GM13976 (cell line): ENCODE measurements around the gene RASAL2.
A peak's percentile ranks its signal among the peaks of the same experiment; 100 is the strongest.
"Not testable (repeated sequence)": the region's sequence is repeated elsewhere in the genome, so short reads cannot be mapped to it uniquely, and the experiment has no call there.

ENCODE experiments used
- DNase-seq: peaks from one replicate; pipeline ENCODE4 v3.0.0; 2012; ENCODE audit warnings: low spot score
- in situ Hi-C: fragments of 300-500 bp; cut with MboI; formaldehyde crosslinking; loops from one replicate; pipeline ENCODE4 v1.12.0; 2022; ENCODE audit warnings: low sequenced_read_pairs, mixed read lengths, inconsistent platforms; ENCODE audit not compliant: unreplicated experiment
- TF ChIP-seq, protein P1 (sequence below): IDR thresholded peaks from 2 replicates; pipeline ENCODE4 v1.5.1; 2012; ENCODE audit warnings: borderline replicate concordance, mild to moderate bottlenecking; ENCODE audit not compliant: insufficient read depth; ENCODE audit errors: extremely low read depth, missing control alignments, control extremely low read depth

RASAL2 gene

DNA sequence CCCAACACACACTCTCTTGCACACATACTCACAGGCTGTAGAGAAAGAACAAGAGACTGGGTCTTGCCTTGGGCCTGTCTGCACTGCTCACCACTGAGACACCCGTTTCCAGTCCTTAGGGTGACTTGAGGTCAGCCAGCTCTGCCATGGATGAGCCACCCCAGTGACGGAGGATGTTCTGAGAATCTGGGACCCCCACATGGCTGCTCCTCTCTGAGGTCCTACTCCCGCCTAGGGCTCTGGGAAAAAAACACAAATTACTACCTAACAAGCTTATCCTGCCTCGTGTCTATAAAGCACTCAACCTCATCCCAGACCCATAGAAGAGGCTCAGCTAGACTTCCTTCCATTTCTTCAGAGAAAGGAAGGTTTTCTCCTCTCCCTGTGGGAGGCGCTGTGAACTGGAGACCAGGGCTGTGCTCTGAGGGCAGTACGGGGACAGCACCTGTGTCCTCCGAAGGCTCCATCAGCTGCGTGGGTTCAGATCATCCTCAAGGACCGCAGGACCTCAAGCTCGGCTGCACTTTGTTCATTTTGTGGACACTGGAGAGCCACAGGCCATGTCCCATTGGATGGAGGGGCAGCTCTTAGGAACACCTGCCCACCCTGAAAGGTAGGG is 407.1 kb downstream of the RASAL2 start:
- TF ChIP-seq, protein P1, sequence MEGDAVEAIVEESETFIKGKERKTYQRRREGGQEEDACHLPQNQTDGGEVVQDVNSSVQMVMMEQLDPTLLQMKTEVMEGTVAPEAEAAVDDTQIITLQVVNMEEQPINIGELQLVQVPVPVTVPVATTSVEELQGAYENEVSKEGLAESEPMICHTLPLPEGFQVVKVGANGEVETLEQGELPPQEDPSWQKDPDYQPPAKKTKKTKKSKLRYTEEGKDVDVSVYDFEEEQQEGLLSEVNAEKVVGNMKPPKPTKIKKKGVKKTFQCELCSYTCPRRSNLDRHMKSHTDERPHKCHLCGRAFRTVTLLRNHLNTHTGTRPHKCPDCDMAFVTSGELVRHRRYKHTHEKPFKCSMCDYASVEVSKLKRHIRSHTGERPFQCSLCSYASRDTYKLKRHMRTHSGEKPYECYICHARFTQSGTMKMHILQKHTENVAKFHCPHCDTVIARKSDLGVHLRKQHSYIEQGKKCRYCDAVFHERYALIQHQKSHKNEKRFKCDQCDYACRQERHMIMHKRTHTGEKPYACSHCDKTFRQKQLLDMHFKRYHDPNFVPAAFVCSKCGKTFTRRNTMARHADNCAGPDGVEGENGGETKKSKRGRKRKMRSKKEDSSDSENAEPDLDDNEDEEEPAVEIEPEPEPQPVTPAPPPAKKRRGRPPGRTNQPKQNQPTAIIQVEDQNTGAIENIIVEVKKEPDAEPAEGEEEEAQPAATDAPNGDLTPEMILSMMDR = no peak
- no peak for DNase-seq
- in situ Hi-C loops = loop anchor here (10.0 kb wide), 1 partner anchor 196 kb away; no protein-coding TSS in a partner anchor

DNA sequence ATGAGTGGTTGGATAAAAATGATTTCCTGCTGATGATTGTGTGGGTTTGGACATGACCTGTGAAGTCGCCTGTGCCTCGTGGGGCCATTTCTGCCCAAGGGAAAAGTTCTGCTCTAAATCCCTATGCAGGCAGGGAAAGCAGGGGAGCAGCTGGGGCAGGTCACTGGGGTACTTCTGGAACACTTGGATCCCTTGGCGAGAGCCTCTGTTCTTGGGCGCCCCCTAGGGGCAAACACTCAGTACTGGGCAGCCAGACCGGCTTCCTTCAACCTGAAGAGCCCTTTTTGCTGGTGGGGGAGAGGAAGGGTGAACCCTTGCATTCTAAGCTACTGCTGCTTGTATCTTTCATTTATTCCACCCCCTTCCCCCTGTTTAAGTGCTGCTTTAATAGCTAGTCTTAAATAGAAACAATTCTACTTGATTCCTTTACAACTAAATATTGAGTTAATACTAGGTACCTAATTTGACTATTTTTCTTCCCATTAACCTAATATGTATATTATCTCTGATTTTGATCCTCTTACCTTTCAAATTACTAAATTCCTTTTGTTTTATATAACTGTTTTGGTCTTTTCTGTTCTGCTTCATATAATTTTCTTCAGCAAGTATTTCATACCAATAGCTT is 407.9 kb downstream of the RASAL2 start:
- DNase-seq = peak; percentile 87
- in situ Hi-C loops = loop anchor here (10.0 kb wide), 1 partner anchor 197 kb away; no protein-coding TSS in a partner anchor
- TF ChIP-seq, protein P1 = peak; percentile 79

DNA sequence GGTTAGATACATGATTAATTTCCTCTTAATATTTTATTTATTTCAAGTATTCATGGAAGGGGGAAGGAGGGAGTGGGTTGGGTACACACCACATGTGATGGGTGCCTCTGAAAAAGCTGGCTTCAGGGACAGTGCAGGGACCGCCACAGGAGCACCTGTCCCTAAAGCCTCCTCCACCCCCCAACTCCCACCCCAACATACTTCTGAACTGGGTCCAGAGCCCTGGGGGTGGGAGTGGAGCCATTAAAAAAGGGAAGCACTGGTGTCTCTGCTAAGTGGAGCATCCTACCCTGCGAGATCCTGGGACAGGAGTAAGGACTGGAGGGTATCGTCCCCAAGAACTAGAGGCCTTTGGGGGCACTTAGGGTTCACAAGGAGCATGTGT is 408.4 kb downstream of the RASAL2 start:
- TF ChIP-seq, protein P1 = no peak
- no peak for DNase-seq
- in situ Hi-C loops = loop anchor here (10.0 kb wide), 1 partner anchor 198 kb away; no protein-coding TSS in a partner anchor

DNA sequence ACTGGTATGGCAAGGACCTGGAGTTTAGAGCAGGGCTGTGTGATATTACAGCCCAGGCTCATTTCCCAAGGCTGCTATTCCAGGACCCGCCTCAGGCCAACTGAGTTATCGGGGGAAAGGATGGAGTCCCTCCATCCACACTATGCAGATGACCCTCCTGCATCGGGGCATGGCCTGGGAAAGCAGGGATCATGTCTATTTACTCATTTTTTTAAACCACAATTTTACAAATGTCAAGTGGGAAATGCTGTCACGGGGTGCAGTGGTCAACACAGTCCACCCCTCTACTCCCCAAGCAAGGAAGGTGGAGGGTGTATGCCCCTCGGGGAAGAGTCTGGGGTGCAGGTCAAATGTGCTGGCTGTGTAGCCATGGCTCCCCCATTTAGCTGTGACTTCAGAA is 409.0 kb downstream of the RASAL2 start:
- in situ Hi-C loops = loop anchor here (10.0 kb wide), 1 partner anchor 198 kb away; no protein-coding TSS in a partner anchor
- no peak for DNase-seq
- TF ChIP-seq, protein P1 = no peak

DNA sequence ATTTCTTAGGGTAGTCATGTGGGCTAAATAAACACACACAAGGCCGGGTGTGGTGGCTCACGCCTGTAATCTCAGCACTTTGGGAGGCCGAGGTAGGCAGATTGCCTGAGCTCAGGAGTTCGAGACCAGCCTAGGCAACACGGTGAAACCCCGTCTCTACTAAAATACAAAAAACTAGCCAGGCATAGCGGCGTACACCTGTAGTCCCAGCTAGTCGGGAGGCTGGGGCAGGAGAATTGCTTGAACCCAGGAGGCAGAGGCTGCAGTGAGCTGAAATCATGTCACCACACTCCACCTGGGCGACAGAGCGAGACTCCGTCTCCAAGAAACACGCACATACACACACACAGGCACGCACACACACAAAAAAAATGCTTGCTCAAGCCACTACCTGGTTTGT is 409.4 kb downstream of the RASAL2 start:
- in situ Hi-C loops = loop anchor here (10.0 kb wide), 1 partner anchor 199 kb away; no protein-coding TSS in a partner anchor
- DNase-seq = not testable (repeated sequence)

DNA sequence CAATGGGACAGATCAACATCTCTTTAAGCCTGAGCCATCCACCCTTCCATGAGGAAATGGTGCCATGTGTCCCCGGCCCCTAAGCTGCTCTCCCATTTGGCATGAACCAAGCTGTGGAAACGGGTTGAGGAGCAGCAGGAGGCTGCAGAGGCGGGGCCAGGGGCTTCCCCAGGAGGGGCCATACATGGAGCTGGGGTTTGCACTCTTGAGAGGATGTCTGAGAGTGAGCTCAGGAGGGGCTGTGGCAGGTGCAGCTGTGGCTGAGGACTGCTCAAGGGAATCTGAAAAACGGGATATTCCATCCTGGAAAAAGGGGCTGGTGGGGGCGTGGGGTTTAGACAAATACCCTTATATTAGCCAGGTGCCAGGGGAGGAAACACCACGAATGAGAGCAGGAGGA is 409.9 kb downstream of the RASAL2 start:
- no peak for DNase-seq
- in situ Hi-C loops = loop anchor here (10.0 kb wide), 1 partner anchor 199 kb away; no protein-coding TSS in a partner anchor
- TF ChIP-seq, protein P1 = no peak

DNA sequence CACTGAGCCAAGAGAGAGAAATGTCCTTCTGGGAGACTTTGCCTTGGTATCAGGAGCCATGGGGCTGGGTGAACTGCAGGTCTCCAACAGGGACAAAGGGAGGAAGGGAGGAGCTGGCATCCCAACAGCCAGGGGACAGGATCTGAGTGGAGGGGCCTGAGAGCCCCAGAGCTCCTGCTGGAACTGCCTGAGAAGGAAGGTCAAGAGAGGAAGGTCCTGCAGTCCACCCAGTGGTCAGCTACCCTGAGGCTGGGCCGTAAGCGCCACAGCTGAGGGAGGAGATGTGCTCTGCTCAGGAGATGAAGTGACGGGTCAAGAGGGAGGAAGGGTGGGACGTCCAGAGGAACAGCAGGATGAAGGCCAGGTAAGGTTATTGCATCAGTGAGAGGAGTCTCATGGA is 410.4 kb downstream of the RASAL2 start:
- in situ Hi-C loops = loop anchor here (10.0 kb wide), 1 partner anchor 199 kb away; no protein-coding TSS in a partner anchor
- TF ChIP-seq, protein P1 = no peak
- no peak for DNase-seq
